Measurements from ENCODE around the gene ABCA7.

Gene ABCA7, protein sequence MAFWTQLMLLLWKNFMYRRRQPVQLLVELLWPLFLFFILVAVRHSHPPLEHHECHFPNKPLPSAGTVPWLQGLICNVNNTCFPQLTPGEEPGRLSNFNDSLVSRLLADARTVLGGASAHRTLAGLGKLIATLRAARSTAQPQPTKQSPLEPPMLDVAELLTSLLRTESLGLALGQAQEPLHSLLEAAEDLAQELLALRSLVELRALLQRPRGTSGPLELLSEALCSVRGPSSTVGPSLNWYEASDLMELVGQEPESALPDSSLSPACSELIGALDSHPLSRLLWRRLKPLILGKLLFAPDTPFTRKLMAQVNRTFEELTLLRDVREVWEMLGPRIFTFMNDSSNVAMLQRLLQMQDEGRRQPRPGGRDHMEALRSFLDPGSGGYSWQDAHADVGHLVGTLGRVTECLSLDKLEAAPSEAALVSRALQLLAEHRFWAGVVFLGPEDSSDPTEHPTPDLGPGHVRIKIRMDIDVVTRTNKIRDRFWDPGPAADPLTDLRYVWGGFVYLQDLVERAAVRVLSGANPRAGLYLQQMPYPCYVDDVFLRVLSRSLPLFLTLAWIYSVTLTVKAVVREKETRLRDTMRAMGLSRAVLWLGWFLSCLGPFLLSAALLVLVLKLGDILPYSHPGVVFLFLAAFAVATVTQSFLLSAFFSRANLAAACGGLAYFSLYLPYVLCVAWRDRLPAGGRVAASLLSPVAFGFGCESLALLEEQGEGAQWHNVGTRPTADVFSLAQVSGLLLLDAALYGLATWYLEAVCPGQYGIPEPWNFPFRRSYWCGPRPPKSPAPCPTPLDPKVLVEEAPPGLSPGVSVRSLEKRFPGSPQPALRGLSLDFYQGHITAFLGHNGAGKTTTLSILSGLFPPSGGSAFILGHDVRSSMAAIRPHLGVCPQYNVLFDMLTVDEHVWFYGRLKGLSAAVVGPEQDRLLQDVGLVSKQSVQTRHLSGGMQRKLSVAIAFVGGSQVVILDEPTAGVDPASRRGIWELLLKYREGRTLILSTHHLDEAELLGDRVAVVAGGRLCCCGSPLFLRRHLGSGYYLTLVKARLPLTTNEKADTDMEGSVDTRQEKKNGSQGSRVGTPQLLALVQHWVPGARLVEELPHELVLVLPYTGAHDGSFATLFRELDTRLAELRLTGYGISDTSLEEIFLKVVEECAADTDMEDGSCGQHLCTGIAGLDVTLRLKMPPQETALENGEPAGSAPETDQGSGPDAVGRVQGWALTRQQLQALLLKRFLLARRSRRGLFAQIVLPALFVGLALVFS (N-terminal part only)

DNA sequence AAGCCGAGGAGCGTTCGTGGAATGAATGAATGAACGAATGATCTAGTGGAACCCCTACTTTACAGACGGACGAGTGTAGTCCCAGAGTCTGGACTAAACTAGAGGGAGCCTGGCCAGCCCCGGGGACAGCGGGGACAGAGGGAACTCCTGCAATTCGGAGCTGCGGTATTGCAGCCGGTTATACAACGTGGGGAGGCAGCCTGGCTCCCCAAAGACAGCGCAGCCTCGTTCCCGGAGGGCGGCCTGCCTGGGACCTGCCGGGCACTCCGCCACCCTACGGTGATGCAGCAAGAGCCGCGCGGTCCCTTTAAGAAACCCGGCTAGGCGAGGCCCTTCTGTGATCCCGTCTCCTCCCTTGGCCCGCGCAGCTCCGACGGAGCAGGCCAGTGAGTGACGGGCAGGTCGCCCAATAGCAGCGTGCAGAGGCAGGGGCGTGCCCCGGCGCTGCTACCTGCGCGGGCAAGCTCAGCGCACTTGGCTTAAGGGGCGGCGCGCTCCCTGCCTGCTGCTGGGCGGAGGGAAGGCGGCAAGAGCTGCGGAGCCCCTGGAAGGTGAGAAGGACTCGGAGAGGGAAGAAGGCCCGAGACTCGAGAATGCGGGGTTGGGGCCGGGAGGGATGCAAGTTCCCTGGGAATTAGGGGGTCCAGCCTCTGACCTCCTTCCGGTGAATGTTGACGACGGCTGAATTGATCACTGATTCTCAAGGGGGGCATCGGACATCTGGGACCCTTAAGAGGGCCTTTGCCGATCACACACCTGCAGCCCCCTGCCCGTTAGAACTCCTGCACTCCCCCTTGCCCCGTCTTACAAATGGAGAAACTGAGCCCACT is at the start of gene ABCA7:
ABCA7 (plus strand) TSS at position 462 of the 830 bp plus-strand sequence. CDS start 1,255 bp downstream, outside the sequence.
- peaks cover 41% of the 10 kb centered on the region for H3K4me1 ChIP-seq (ENCODE audit: low read length)
- peak within 1 kb of the TSS; percentile 82 for H3K4me3 ChIP-seq (ENCODE audit: low read length)
- TF ChIP-seq, protein P1, sequence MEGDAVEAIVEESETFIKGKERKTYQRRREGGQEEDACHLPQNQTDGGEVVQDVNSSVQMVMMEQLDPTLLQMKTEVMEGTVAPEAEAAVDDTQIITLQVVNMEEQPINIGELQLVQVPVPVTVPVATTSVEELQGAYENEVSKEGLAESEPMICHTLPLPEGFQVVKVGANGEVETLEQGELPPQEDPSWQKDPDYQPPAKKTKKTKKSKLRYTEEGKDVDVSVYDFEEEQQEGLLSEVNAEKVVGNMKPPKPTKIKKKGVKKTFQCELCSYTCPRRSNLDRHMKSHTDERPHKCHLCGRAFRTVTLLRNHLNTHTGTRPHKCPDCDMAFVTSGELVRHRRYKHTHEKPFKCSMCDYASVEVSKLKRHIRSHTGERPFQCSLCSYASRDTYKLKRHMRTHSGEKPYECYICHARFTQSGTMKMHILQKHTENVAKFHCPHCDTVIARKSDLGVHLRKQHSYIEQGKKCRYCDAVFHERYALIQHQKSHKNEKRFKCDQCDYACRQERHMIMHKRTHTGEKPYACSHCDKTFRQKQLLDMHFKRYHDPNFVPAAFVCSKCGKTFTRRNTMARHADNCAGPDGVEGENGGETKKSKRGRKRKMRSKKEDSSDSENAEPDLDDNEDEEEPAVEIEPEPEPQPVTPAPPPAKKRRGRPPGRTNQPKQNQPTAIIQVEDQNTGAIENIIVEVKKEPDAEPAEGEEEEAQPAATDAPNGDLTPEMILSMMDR (IDR thresholded peaks at IDR 0.05; ENCODE audit: low read depth, low read length): no peak
- no peak for TF ChIP-seq EZH2phosphoT487 (IDR thresholded peaks at IDR 0.05; ENCODE audit: low read depth)
- peaks cover 5% of the 10 kb centered on the region; the same call in 1 of the 2 replicates for H4K20me1 ChIP-seq (ENCODE audit: insufficient read depth, low read length)
- H3K27ac ChIP-seq (ENCODE audit: low read length): peak within 1 kb of the TSS; percentile 92
- no peaks in the 10 kb centered on the region for H3K9me3 ChIP-seq (ENCODE audit: insufficient read depth, low read length)
- peak within 1 kb of the TSS; percentile 77 for H3K9ac ChIP-seq (ENCODE audit: low read length)
- H3K4me2 ChIP-seq (ENCODE audit: low read length): peak within 1 kb of the TSS; percentile 95
- no peaks in the 10 kb centered on the region for H3K27me3 ChIP-seq (ENCODE audit: low read depth, low read length)
- peaks cover 22% of the 10 kb centered on the region; the same call in 1 of the 2 replicates for H3K79me2 ChIP-seq (ENCODE audit: low read length)
- H2AFZ ChIP-seq (ENCODE audit: low read depth, low read length): no peak within 1 kb of the TSS
- H3K36me3 ChIP-seq (replicated peaks; ENCODE audit: low read depth, low read length): peaks cover 28% of the 10 kb centered on the region

GRCh38 chr19:990119-990571 is 49.8 kb upstream of the ABCA7 start:
- peaks cover 46% of the 10 kb centered on the region for H3K36me3 ChIP-seq (replicated peaks; ENCODE audit: low read depth, low read length)
- no peak for TF ChIP-seq EZH2phosphoT487 (IDR thresholded peaks at IDR 0.05; ENCODE audit: low read depth)
- TF ChIP-seq, protein P1 (IDR thresholded peaks at IDR 0.05; ENCODE audit: low read depth, low read length): no peak
- no peaks in the 10 kb centered on the region for H3K27me3 ChIP-seq (ENCODE audit: low read depth, low read length)
- no peaks in the 10 kb centered on the region for H3K9me3 ChIP-seq (ENCODE audit: insufficient read depth, low read length)
- peaks cover 6% of the 10 kb centered on the region for H3K79me2 ChIP-seq (ENCODE audit: low read length)
- H3K4me2 ChIP-seq (ENCODE audit: low read length): no peak overlapping the region
- H3K27ac ChIP-seq (ENCODE audit: low read length): no peak overlapping the region
- H2AFZ ChIP-seq (ENCODE audit: low read depth, low read length): no peak overlapping the region
- H3K4me1 ChIP-seq (ENCODE audit: low read length): peaks cover 5% of the 10 kb centered on the region; the same call in 1 of the 2 replicates
- H4K20me1 ChIP-seq (ENCODE audit: insufficient read depth, low read length): no peaks in the 10 kb centered on the region
- no peak overlapping the region for H3K9ac ChIP-seq (ENCODE audit: low read length)
- no peak overlapping the region for H3K4me3 ChIP-seq (ENCODE audit: low read length)

- Histone ChIP-seq H2AFZ (ENCODE audit: low read depth, low read length) (no peak overlapping the region), H3K4me3 (ENCODE audit: low read length) (no peak overlapping the region), H3K27ac (ENCODE audit: low read length) (no peak overlapping the region), H3K4me2 (ENCODE audit: low read length) (no peak overlapping the region), H3K9ac (ENCODE audit: low read length) (no peak overlapping the region), H3K9me3 (ENCODE audit: insufficient read depth, low read length) (no peaks in the 10 kb centered on the region), H3K36me3 (replicated peaks; ENCODE audit: low read depth, low read length) (peaks cover 46% of the 10 kb centered on the region), H3K79me2 (ENCODE audit: low read length) (peaks cover under 1% of the 10 kb centered on the region; the same call in 1 of the 2 replicates), H3K27me3 (ENCODE audit: low read depth, low read length) (no peaks in the 10 kb centered on the region), H3K4me1 (ENCODE audit: low read length) (no peaks in the 10 kb centered on the region), H4K20me1 (ENCODE audit: insufficient read depth, low read length) (no peaks in the 10 kb centered on the region)
- TF ChIP-seq, protein P1 (IDR thresholded peaks at IDR 0.05; ENCODE audit: low read depth, low read length): no peak
- no peak for TF ChIP-seq EZH2phosphoT487 (IDR thresholded peaks at IDR 0.05; ENCODE audit: low read depth)
Measured at GRCh38 chr19:990746-991145, 49.2 kb upstream of the ABCA7 start.

All from OCI-LY3 (cell line).